ENCODE data around the gene PDGFC.

PDGFC gene

GRCh38 chr4:156824451-156825060 is 147.0 kb downstream of the PDGFC start:
- no peak for DNase-seq

- no peak for DNase-seq
Measured at GRCh38 chr4:156820931-156821330, 150.7 kb downstream of the PDGFC start.

- DNase-seq: no peak
Measured at GRCh38 chr4:156816360-156816755, 155.2 kb downstream of the PDGFC start.

- no peak for DNase-seq
Measured at GRCh38 chr4:156815717-156816359, 155.8 kb downstream of the PDGFC start.

GRCh38 chr4:156811963-156812362 is 159.6 kb downstream of the PDGFC start:
- DNase-seq: no peak

GRCh38 chr4:156811286-156811685 is 160.3 kb downstream of the PDGFC start:
- no peak for DNase-seq

- no peak for DNase-seq
Measured at GRCh38 chr4:156805696-156806095, 165.9 kb downstream of the PDGFC start.

GRCh38 chr4:156803056-156803455 is 168.5 kb downstream of the PDGFC start:
- DNase-seq: no peak

GRCh38 chr4:156800463-156800862 is 171.1 kb downstream of the PDGFC start:
- no peak for DNase-seq

GRCh38 chr4:156799121-156799589 is 172.4 kb downstream of the PDGFC start:
- no peak for DNase-seq

- no peak for DNase-seq
Measured at GRCh38 chr4:156798438-156798837, 173.2 kb downstream of the PDGFC start.

- no peak for DNase-seq
Measured at GRCh38 chr4:156797206-156797605, 174.4 kb downstream of the PDGFC start.

- DNase-seq: no peak
Measured at GRCh38 chr4:156795727-156796126, 175.9 kb downstream of the PDGFC start.

- DNase-seq: no peak
Measured at GRCh38 chr4:156794863-156795262, 176.7 kb downstream of the PDGFC start.

- DNase-seq: no peak
Measured at GRCh38 chr4:156792462-156793085, 179.0 kb downstream of the PDGFC start.

GRCh38 chr4:156790866-156791265 is 180.7 kb downstream of the PDGFC start:
- no peak for DNase-seq

GRCh38 chr4:156788782-156789181 is 182.8 kb downstream of the PDGFC start:
- no peak for DNase-seq

- no peak for DNase-seq
Measured at GRCh38 chr4:156786713-156787112, 184.9 kb downstream of the PDGFC start.

GRCh38 chr4:156784970-156785369 is 186.6 kb downstream of the PDGFC start:
- DNase-seq: no peak

- DNase-seq: no peak
Measured at GRCh38 chr4:156783966-156784365, 187.6 kb downstream of the PDGFC start.

- DNase-seq: no peak
Measured at GRCh38 chr4:156782491-156782890, 189.1 kb downstream of the PDGFC start.

GRCh38 chr4:156781852-156782251 is 189.7 kb downstream of the PDGFC start:
- DNase-seq: no peak

GRCh38 chr4:156779774-156780173 is 191.8 kb downstream of the PDGFC start:
- no peak for DNase-seq

GRCh38 chr4:156779042-156779441 is 192.6 kb downstream of the PDGFC start:
- no peak for DNase-seq

Data from activated CD4-positive, alpha-beta T cell treated with anti-CD3 and anti-CD28 coated beads, Interleukin-2, amount 50 U/mL, for 16 hours (primary cell).